Measurements from ENCODE around the gene MME.

MME gene

DNA sequence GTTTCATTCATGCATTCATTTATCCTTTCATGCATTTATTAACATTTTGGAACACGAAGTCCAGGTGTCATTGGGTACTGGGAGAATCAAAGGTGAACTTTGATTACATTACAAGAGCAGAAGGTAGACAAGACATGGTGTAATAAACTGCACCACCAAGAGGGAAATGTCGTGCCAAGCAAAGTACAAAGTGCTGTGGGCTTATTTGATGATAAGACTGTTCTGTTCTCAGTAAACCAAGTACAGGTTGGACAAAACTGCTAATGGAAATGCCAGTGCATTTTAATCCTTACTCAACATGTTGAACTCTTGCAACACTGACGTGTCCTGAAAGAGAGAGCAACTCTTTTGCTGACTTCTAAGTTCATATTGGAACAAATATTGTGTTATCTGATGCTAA is 69.4 kb downstream of the MME start:
- DNase-seq (ENCODE audit: low spot score), result no peak

- no peak for DNase-seq (ENCODE audit: low spot score)
Measured at GRCh38 chr3:155153242-155154186, 73.4 kb downstream of the MME start.

GRCh38 chr3:155154255-155154654 is 74.1 kb downstream of the MME start:
- DNase-seq (ENCODE audit: low spot score), result no peak

- no peak for DNase-seq (ENCODE audit: low spot score)
Measured at GRCh38 chr3:155158346-155159037, 78.4 kb downstream of the MME start.

DNA sequence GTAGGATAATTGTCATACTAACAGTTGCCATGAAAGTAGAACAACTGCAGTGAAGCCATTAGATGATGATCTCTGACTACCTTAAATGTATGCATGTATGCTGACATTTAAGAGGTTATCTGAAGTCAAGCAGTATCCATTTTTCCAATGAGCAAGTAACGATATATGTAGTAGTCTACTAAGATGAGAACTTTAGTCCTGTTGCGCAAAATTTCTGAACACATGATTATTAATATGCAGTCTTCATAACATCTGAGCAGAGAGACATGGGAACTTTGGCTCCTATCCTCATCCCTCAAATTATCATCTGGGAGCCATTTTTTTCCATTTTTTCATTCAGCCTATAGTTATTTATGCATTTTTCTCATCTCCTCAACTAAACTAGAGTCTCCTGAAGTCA is 79.2 kb downstream of the MME start:
- DNase-seq (ENCODE audit: low spot score), result no peak

- no peak for DNase-seq (ENCODE audit: low spot score)
Measured at GRCh38 chr3:155161640-155162292, 81.6 kb downstream of the MME start.

- no peak for DNase-seq (ENCODE audit: low spot score)
Measured at GRCh38 chr3:155164306-155164705, 84.2 kb downstream of the MME start.

GRCh38 chr3:155166441-155166840 is 86.3 kb downstream of the MME start:
- DNase-seq (ENCODE audit: low spot score), result no peak

DNA sequence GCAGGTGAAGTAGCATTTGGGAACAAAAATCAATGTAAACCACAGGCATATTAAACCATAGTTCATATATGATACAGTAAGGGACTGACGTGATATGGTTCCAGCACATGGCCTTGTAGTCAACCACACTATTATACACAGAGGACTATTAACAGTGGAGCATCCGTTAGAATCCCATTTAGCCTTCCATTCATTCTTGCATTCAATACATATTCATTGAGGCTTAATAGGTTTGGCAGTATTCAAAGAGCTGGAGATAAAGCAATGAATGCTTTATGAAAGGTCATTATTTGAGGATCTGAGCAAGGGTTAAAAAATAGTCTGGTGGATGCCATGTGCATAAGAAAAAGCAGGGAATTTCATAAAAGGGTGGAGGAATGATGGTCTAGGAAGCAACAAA is 89.1 kb downstream of the MME start:
- DNase-seq (ENCODE audit: low spot score), result no peak

GRCh38 chr3:155173771-155174170 is 93.7 kb downstream of the MME start:
- no peak for DNase-seq (ENCODE audit: low spot score)

DNA sequence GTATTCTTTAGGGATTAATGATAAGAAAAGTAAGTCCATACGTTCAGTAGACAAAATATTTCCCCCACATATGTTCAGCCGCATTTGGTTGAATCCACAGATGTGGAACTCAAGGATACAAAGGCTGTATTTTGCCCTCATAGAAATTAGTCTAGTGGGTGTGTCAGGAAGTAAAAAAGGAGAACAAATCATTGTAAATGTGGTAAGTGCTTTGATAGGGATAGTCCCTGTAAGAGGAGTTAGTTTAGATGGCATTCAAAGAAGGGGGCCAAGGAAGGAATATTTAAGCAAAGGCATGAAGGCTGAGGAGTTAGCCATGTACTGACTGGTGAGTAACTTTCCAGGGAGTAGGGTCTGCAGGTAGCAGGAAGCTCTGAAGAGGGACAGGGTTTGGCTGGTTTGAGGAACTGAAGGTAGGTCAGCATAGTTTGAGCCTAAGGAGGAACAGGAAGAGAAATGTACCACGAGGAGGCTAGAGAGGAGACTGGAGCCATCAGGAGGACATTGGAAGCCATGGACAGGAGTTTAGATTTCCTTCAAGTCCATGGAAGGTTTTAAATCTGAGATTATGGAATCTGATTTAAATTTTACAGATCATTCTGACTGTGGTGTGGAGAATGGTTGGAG is 98.8 kb downstream of the MME start:
- no peak for DNase-seq (ENCODE audit: low spot score)

DNA sequence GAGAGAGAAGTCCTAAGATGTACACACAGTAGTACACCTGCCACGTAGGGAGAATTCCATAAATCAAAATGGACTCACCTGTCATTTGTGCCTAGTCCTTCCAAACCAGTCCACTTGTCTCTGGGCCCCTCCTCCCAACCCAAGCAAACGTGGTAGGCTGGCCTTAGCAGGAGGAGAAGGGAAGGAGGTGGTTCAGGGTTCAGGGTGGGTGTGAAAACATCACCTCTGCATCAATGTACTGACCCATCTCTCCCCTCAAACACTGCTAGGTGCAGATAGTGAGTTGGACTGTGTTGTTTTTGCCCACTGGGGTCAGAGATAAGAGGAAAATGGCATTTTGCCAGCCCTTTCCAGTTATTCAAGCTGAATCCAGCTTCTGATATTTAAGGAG is 99.3 kb downstream of the MME start:
- DNase-seq (ENCODE audit: low spot score), result no peak

GRCh38 chr3:155179966-155180757 is 100.0 kb downstream of the MME start:
- DNase-seq (ENCODE audit: low spot score), result no peak

- DNase-seq (ENCODE audit: low spot score), result no peak
Measured at GRCh38 chr3:155182467-155182866, 102.3 kb downstream of the MME start.

DNA sequence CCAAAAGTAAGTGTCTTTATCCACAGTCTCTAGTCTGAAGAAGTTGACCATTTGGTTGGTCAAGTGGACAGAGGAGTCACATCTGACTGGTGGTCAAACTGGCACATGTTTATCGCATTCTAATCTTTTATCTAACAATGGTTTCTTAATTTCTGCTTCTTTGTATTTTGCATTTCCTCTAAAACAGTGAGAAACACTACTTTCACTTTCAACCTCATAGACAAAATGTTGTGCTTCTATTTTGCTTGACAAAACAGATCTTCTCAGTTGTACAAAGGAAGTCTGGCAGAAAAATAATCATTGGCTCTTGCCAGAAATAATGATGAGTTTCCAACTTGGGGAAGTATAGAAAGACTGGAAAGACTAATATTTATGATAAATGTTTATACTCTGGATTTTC is 103.9 kb downstream of the MME start:
- no peak for DNase-seq (ENCODE audit: low spot score)

GRCh38 chr3:155185631-155186071 is 105.5 kb downstream of the MME start:
- no peak for DNase-seq (ENCODE audit: low spot score)

GRCh38 chr3:155188031-155188430 is 107.9 kb downstream of the MME start:
- no peak for DNase-seq (ENCODE audit: low spot score)

DNA sequence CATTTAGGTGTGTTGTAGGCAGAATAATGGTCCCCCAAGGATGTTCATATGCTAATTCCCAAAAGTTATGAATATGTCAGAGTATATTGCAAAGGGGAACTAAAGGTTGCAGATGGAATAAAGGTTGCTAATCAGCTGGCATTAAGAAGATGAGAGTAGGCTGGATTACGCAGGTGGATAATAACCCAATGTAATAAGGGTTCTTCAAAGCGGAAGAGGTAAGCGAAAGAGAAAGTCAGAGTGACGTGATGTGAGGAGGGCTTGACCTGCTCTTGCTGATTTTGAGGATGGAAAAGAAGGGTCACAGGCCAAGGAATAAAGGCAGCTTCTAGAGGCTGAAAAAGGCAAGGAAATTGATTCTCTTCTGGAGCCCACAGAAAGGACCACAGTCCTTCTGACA is 109.4 kb downstream of the MME start:
- DNase-seq (ENCODE audit: low spot score), result no peak

DNA sequence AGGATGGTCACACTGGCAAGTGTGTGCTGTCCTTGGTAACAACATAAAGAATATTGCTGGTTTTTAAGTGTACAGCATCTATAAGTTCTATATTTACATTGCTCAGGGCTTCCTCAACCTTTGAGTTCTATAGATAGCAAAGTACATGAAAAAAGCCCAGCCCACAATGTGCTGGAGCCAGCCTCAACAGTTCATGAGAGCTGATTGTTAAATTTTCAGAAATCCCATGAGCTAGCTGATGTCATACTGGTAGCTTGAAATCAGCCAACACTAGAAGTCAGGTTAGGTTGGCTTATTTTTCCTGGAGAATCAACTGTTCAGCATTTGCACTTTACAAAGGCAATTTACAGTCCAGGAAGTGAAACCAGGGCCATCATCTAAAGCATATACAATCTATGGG is 110.6 kb downstream of the MME start:
- DNase-seq (ENCODE audit: low spot score), result no peak

GRCh38 chr3:155192957-155193746 is 113.0 kb downstream of the MME start:
- no peak for DNase-seq (ENCODE audit: low spot score)

- no peak for DNase-seq (ENCODE audit: low spot score)
Measured at GRCh38 chr3:155193868-155194267, 113.7 kb downstream of the MME start.

All from Ammon's horn (tissue), 1 donor.